H9 (cell line): Measurements from ENCODE around the gene FAM227B. TPM values are rescaled to one million over a fixed set of nuclear protein-coding genes. Genes with fewer than 3 reads are reported as not detected.

ENCODE experiments used
- DNase-seq: peaks from one replicate; pipeline ENCODE4 v3.0.0-alpha.2; 2017
- H2AFZ ChIP-seq: one replicate; pipeline ENCODE4 v1.6.1; 2013; ENCODE audit warnings: mild to moderate bottlenecking, low read length, control low read depth, moderate library complexity
- H2AK5ac ChIP-seq: 2 replicates; pipeline ENCODE4 v1.6.1; 2013; ENCODE audit warnings: low read length, control low read depth, mixed read lengths; ENCODE audit not compliant: insufficient read length
- H2BK120ac ChIP-seq: one replicate; pipeline ENCODE4 v1.6.1; 2013; ENCODE audit warnings: low read depth, mild to moderate bottlenecking, low read length, control low read depth, inconsistent platforms; ENCODE audit not compliant: poor library complexity, severe bottlenecking
- H2BK12ac ChIP-seq: 2 replicates; pipeline ENCODE4 v1.6.1; 2013; ENCODE audit warnings: low read length, control low read depth, mixed read lengths, low read depth; ENCODE audit not compliant: insufficient read length
- H2BK15ac ChIP-seq: 2 replicates; pipeline ENCODE4 v1.6.1; 2013; ENCODE audit warnings: low read depth, low read length, control low read depth
- H2BK20ac ChIP-seq: one replicate; pipeline ENCODE4 v1.6.1; 2013; ENCODE audit warnings: low read depth, mild to moderate bottlenecking, low read length, control low read depth, inconsistent platforms; ENCODE audit not compliant: poor library complexity, severe bottlenecking
- H2BK5ac ChIP-seq: 2 replicates; pipeline ENCODE4 v1.6.1; 2013; ENCODE audit warnings: low read length, control low read depth, mixed read lengths; ENCODE audit not compliant: insufficient read length
- H3K14ac ChIP-seq: 2 replicates; pipeline ENCODE4 v1.6.1; 2013; ENCODE audit warnings: low read length, control low read depth; ENCODE audit not compliant: insufficient read depth
- H3K18ac ChIP-seq: 2 replicates; pipeline ENCODE4 v1.6.1; 2013; ENCODE audit warnings: low read depth, mild to moderate bottlenecking, mixed read lengths, low read length, control low read depth; ENCODE audit not compliant: insufficient read length
- H3K23ac ChIP-seq: 2 replicates; pipeline ENCODE4 v1.6.1; 2013; ENCODE audit warnings: low read length, control low read depth, mixed read lengths, low read depth; ENCODE audit not compliant: insufficient read length
- H3K23me2 ChIP-seq: 2 replicates; pipeline ENCODE4 v1.6.1; 2013; ENCODE audit warnings: low read depth, mild to moderate bottlenecking, mixed read lengths, low read length, control low read depth; ENCODE audit not compliant: insufficient read length, poor library complexity, severe bottlenecking
- H3K27ac ChIP-seq: 2 replicates; pipeline ENCODE4 v1.5.1; 2013; ENCODE audit warnings: low read length, control low read depth, mixed read lengths, low read depth; ENCODE audit not compliant: insufficient read length
- H3K27me3 ChIP-seq: 2 replicates; pipeline ENCODE4 v1.6.1; 2013; ENCODE audit warnings: low read length, control low read depth, inconsistent platforms; ENCODE audit not compliant: insufficient read depth
- H3K4ac ChIP-seq: 2 replicates; pipeline ENCODE4 v1.6.1; 2013; ENCODE audit warnings: low read depth, mild to moderate bottlenecking, control low read depth, inconsistent platforms, low read length, moderate library complexity
- H3K4me1 ChIP-seq: 2 replicates; pipeline ENCODE4 v1.6.1; 2013; ENCODE audit warnings: low read length, control low read depth, inconsistent platforms; ENCODE audit not compliant: insufficient read depth
- H3K4me2 ChIP-seq: 2 replicates; pipeline ENCODE4 v1.6.1; 2013; ENCODE audit warnings: low read length, control low read depth, mixed read lengths; ENCODE audit not compliant: insufficient read length, insufficient read depth
- H3K56ac ChIP-seq: 2 replicates; pipeline ENCODE4 v1.6.1; 2013; ENCODE audit warnings: low read depth, mild to moderate bottlenecking, mixed read lengths, low read length, control low read depth; ENCODE audit not compliant: insufficient read length
- H3K79me1 ChIP-seq: 2 replicates; pipeline ENCODE4 v1.6.1; 2013; ENCODE audit warnings: low read depth, mild to moderate bottlenecking, moderate library complexity, low read length, control low read depth, inconsistent platforms; ENCODE audit not compliant: insufficient read depth, poor library complexity, severe bottlenecking
- H3K79me2 ChIP-seq: 2 replicates; pipeline ENCODE4 v1.6.1; 2013; ENCODE audit warnings: low read length, control low read depth, inconsistent platforms; ENCODE audit not compliant: insufficient read depth
- H3K9ac ChIP-seq: 2 replicates; pipeline ENCODE4 v1.6.1; 2013; ENCODE audit warnings: low read length, control low read depth, mixed read lengths; ENCODE audit not compliant: insufficient read length; ENCODE audit errors: extremely low read depth
- H3K9me3 ChIP-seq: one replicate; pipeline ENCODE4 v1.6.1; 2013; ENCODE audit warnings: low read depth, low read length, inconsistent platforms; ENCODE audit not compliant: control insufficient read depth
- H3T11ph ChIP-seq: one replicate; pipeline ENCODE4 v1.6.1; 2013; ENCODE audit warnings: mild to moderate bottlenecking, low read length, control low read depth, inconsistent platforms
- H4K20me1 ChIP-seq: one replicate; pipeline ENCODE4 v1.6.1; 2013; ENCODE audit not compliant: control insufficient read depth, insufficient read length, insufficient read depth
- H4K5ac ChIP-seq: 2 replicates; pipeline ENCODE4 v1.6.1; 2013; ENCODE audit warnings: low read depth, mild to moderate bottlenecking, mixed read lengths, low read length, control low read depth; ENCODE audit not compliant: insufficient read length
- H4K8ac ChIP-seq: replicated peaks from 2 replicates; pipeline ENCODE4 v1.6.1; 2013; ENCODE audit warnings: low read length, control low read depth, mixed read lengths, low read depth; ENCODE audit not compliant: insufficient read length
- H4K91ac ChIP-seq: 2 replicates; pipeline ENCODE4 v1.6.1; 2013; ENCODE audit warnings: low read depth, mild to moderate bottlenecking, moderate library complexity, mixed read lengths, low read length, control low read depth; ENCODE audit not compliant: insufficient read length
- H3K27ac Mint-ChIP-seq, 3 experiments: 2 replicates in 2 of 3; 3 replicates in 1 of 3; pipeline ENCODE4 v1.8.0; 2020 to 2021; ENCODE audit warnings: mixed read lengths in 3 of 3, mild to moderate bottlenecking in 1 of 3, moderate library complexity in 1 of 3
- H3K27me3 Mint-ChIP-seq: 2 replicates; pipeline ENCODE4 v1.8.0; 2021; ENCODE audit warnings: low read depth, mild to moderate bottlenecking, moderate library complexity, mixed read lengths
- H3K36me3 Mint-ChIP-seq, 3 experiments: 2 replicates in 2 of 3; 3 replicates in 1 of 3; pipeline ENCODE4 v1.8.0; 2020 to 2021; ENCODE audit warnings: low read depth in 3 of 3, mixed read lengths in 3 of 3; ENCODE audit not compliant: insufficient read depth in 1 of 3
- H3K4me1 Mint-ChIP-seq, 2 experiments: 2 replicates each; pipeline ENCODE4 v1.8.0; 2020; ENCODE audit warnings: mixed read lengths in 2 of 2
- H3K4me3 Mint-ChIP-seq, 2 experiments: 2 replicates in 1 of 2; 3 replicates in 1 of 2; pipeline ENCODE4 v1.8.0; 2020 to 2021; ENCODE audit warnings: mild to moderate bottlenecking in 2 of 2, mixed read lengths in 2 of 2, moderate library complexity in 1 of 2
- H3K9me3 Mint-ChIP-seq, 2 experiments: 2 replicates in 1 of 2; 3 replicates in 1 of 2; pipeline ENCODE4 v1.8.0; 2020; ENCODE audit warnings: mild to moderate bottlenecking in 2 of 2, mixed read lengths in 2 of 2, moderate library complexity in 1 of 2
- WGBS: extraction: QIAGEN DNeasy Blood & Tissue Kit; methylation state at CpG from one replicate; pipeline ENCODE4 v1.1.7; 2013; ENCODE audit warnings: missing lambda C conversion rate, low lambda C conversion rate, mixed read lengths; ENCODE audit not compliant: insufficient read length; ENCODE audit errors: extremely low coverage; 5-methylcytosine and 5-hydroxymethylcytosine counted together
- long read RNA-seq: library from polyadenylated mRNA; unstranded; transcript quantifications from one replicate; pipeline ENCODE4 v2.0.0, GENCODE V29; 2020
- total RNA-seq: library from RNA; stranded (reverse); gene quantifications from 2 replicates; pipeline ENCODE4 v1.2.1, GENCODE V29; 2021
- TF ChIP-seq, protein P1 (sequence below): fragments of 200-600 bp; sonication (generic); conservative IDR thresholded peaks from 3 replicates; pipeline ENCODE4 v1.8.0; 2021; ENCODE audit warnings: antibody characterized with exemption, mild to moderate bottlenecking

The FAM227B gene
- total RNA-seq = 5.1 and 5.5 TPM in 2 replicates
- long read RNA-seq, partial matches to known transcripts = 9 of 27 reads
- long read RNA-seq, other reads (novel, unspliced or antisense) = 18 of 27 reads

- Histone ChIP-seq H2BK20ac (no peak within 1 kb of the TSS), H3K18ac (peak within 1 kb of the TSS; percentile 80), H3K4me2 (peak within 1 kb of the TSS; percentile 92), H2BK120ac (no peak within 1 kb of the TSS), H3K79me1 (peaks cover 5% of the 10 kb centered on the region), H3T11ph (peak within 1 kb of the TSS; percentile 43), H3K14ac (peak within 1 kb of the TSS; percentile 93), H2BK15ac (no peak within 1 kb of the TSS), H3K9me3 (peaks cover 4% of the 10 kb centered on the region), H2AK5ac (no peak within 1 kb of the TSS), H2BK12ac (no peak within 1 kb of the TSS), H3K4ac (no peak within 1 kb of the TSS), H4K5ac (no peak within 1 kb of the TSS), H3K27ac (no peak within 1 kb of the TSS), H3K79me2 (peaks cover 6% of the 10 kb centered on the region; the same call in 1 of the 2 replicates), H4K91ac (no peak within 1 kb of the TSS), H4K8ac (no peak within 1 kb of the TSS), H4K20me1 (no peaks in the 10 kb centered on the region), H3K4me1 (no peaks in the 10 kb centered on the region), H3K27me3 (no peaks in the 10 kb centered on the region), H3K9ac (peak within 1 kb of the TSS; percentile 90), H3K23ac (no peak within 1 kb of the TSS), H3K56ac (no peak within 1 kb of the TSS), H2AFZ (no peak within 1 kb of the TSS), H2BK5ac (no peak within 1 kb of the TSS), H3K23me2 (peaks cover 4% of the 10 kb centered on the region)
- DNase-seq = peak; percentile 97
- no CpG with 5 or more reads among the region's 59 CpGs for WGBS
- Mint-ChIP-seq H3K4me3 (peak within 1 kb of the TSS; percentile 94 to 98), H3K27me3 (no peaks in the 10 kb centered on the region), H3K4me1 (peaks cover 24 to 25% of the 10 kb centered on the region in 2 experiments), H3K36me3 (peaks cover 20 to 25% (median 24%) of the 10 kb centered on the region in 3 experiments), H3K9me3 (peaks cover 10 to 12% of the 10 kb centered on the region in 2 experiments; a peak in 3 of 5 replicates), H3K27ac (peak within 1 kb of the TSS; percentile 99)
- TF ChIP-seq, protein P1, sequence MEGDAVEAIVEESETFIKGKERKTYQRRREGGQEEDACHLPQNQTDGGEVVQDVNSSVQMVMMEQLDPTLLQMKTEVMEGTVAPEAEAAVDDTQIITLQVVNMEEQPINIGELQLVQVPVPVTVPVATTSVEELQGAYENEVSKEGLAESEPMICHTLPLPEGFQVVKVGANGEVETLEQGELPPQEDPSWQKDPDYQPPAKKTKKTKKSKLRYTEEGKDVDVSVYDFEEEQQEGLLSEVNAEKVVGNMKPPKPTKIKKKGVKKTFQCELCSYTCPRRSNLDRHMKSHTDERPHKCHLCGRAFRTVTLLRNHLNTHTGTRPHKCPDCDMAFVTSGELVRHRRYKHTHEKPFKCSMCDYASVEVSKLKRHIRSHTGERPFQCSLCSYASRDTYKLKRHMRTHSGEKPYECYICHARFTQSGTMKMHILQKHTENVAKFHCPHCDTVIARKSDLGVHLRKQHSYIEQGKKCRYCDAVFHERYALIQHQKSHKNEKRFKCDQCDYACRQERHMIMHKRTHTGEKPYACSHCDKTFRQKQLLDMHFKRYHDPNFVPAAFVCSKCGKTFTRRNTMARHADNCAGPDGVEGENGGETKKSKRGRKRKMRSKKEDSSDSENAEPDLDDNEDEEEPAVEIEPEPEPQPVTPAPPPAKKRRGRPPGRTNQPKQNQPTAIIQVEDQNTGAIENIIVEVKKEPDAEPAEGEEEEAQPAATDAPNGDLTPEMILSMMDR = peak; percentile 16; the same call in 1 of the 3 replicates
Measured at GRCh38 chr15:49620658-49621368, at the start of gene FAM227B, which contains the start of gene DTWD1. Gene FAM227B, minus strand, starts transcription at chr15:49620818. Its CDS starts 5,647 bp downstream, at chr15:49615171. Gene DTWD1, plus strand, starts transcription at chr15:49621048. Its CDS starts 4,120 bp downstream, at chr15:49625168.
